Mucosa of descending colon (tissue), 3 donors: ENCODE data around the gene ALPK3. TPM values are rescaled to one million over a fixed set of nuclear protein-coding genes. Genes with fewer than 3 reads are reported as not detected.

Experiments
- ATAC-seq: fragments of 200-7000 bp; cut with Tn5 transposase; one replicate; pipeline ENCODE4 v1.9.1; 2020; ENCODE audit warnings: mild to moderate bottlenecking, moderate library complexity
- DNase-seq, 3 donors: peaks; one replicate each; pipeline ENCODE4 v3.0.0-alpha.2; 2020
- H3K36me3 ChIP-seq: fragments of 200-600 bp; one replicate; pipeline ENCODE4 v1.8.0; 2021; ENCODE audit warnings: low read depth, mild to moderate bottlenecking
- H3K4me1 ChIP-seq: fragments of 200-600 bp; one replicate; pipeline ENCODE4 v1.8.0; 2021; ENCODE audit warnings: low read depth, mild to moderate bottlenecking
- H3K4me3 ChIP-seq: fragments of 200-600 bp; one replicate; pipeline ENCODE4 v1.8.0; 2021; ENCODE audit warnings: mild to moderate bottlenecking
- H3K9me3 ChIP-seq: fragments of 200-600 bp; one replicate; pipeline ENCODE4 v1.8.0; 2021; ENCODE audit warnings: mild to moderate bottlenecking
- intact Hi-C, 2 donors: fragments of 100-400 bp; cut with DNase I in 1 of 2; cut with micrococcal nuclease in 1 of 2; formaldehyde crosslinking; loops; one replicate each; pipeline versions ENCODE4 v1.11.0 to v1.11.1; 2022; cut with DNase I, micrococcal nuclease
- total RNA-seq, 3 donors: library from RNA; stranded (reverse); fragmentation: NEBNext Ultra II Directional in 2 of 3; extraction: Animal tissue kit (Norgen Biotek cat#: 25700) in 2 of 3; gene quantifications; one replicate each; pipeline versions ENCODE4 v1.2.1 to v1.2.4, GENCODE V29; 2021 to 2023
- TF ChIP-seq, protein P1 (sequence below): fragments of 200-600 bp; IDR thresholded peaks from one replicate; pipeline ENCODE4 v1.8.0; 2022; ENCODE audit warnings: antibody characterized with exemption, mild to moderate bottlenecking
- donor health status: DM: no; HTN: no; CAD: no; lungs with moderate emphysema.
- donor health status: DM: no; HTN: no; CAD: no.
- donor health status: DM: no; HTN: yes; CAD: no.

Gene ALPK3
- total RNA-seq, 3 donors from 2014 or later, result 1.3 to 15.3 (median 1.9) TPM

GRCh38 chr15:84909029-84909428 lies 91.9 kb downstream of the ALPK3 start:
- peaks cover 5% of the 10 kb centered on the region for H3K4me1 ChIP-seq
- no peaks in the 10 kb centered on the region for H3K9me3 ChIP-seq
- intact Hi-C loops, result no loop called here
- DNase-seq (no peak), ATAC-seq (no peak)
- TF ChIP-seq, protein P1, sequence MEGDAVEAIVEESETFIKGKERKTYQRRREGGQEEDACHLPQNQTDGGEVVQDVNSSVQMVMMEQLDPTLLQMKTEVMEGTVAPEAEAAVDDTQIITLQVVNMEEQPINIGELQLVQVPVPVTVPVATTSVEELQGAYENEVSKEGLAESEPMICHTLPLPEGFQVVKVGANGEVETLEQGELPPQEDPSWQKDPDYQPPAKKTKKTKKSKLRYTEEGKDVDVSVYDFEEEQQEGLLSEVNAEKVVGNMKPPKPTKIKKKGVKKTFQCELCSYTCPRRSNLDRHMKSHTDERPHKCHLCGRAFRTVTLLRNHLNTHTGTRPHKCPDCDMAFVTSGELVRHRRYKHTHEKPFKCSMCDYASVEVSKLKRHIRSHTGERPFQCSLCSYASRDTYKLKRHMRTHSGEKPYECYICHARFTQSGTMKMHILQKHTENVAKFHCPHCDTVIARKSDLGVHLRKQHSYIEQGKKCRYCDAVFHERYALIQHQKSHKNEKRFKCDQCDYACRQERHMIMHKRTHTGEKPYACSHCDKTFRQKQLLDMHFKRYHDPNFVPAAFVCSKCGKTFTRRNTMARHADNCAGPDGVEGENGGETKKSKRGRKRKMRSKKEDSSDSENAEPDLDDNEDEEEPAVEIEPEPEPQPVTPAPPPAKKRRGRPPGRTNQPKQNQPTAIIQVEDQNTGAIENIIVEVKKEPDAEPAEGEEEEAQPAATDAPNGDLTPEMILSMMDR, result no peak
- H3K36me3 ChIP-seq, result no peaks in the 10 kb centered on the region
- H3K4me3 ChIP-seq, result no peak overlapping the region

DNA sequence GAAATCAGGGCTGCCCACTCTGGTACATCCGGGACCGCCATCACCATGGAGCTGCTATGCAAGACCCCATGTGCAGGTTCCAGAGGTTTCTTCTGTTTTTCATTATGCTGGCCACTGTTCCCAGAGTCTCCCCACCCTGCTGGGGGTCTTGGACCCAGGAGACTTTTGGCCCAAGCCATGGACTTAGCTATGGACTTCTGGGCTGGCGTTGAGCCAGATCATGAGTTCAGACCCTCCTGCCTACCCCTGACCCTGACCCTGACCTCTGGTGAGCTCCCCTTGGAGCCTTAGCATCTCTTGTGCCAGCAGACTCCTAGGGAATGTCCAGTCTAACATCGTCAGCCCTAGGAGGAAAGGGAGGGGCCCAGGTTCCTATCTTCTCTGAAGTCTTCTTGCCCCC lies 92.6 kb downstream of the ALPK3 start:
- H3K36me3 ChIP-seq, result no peaks in the 10 kb centered on the region
- H3K9me3 ChIP-seq, result no peaks in the 10 kb centered on the region
- no peak overlapping the region for H3K4me3 ChIP-seq
- DNase-seq, result no peak
- intact Hi-C loops, result no loop called here
- TF ChIP-seq, protein P1, result no peak
- H3K4me1 ChIP-seq, result peaks cover 5% of the 10 kb centered on the region
- ATAC-seq, result no peak

- TF ChIP-seq, protein P1, result no peak
- ATAC-seq, result peak; percentile 65
- peaks cover 5% of the 10 kb centered on the region for H3K4me1 ChIP-seq
- intact Hi-C loops, result no loop called here
- no peaks in the 10 kb centered on the region for H3K36me3 ChIP-seq
- no peak overlapping the region for H3K4me3 ChIP-seq
- no peak for DNase-seq
- H3K9me3 ChIP-seq, result no peaks in the 10 kb centered on the region
These were observed 93.9 kb downstream of the ALPK3 start for GRCh38 chr15:84910928-84911623.

DNA sequence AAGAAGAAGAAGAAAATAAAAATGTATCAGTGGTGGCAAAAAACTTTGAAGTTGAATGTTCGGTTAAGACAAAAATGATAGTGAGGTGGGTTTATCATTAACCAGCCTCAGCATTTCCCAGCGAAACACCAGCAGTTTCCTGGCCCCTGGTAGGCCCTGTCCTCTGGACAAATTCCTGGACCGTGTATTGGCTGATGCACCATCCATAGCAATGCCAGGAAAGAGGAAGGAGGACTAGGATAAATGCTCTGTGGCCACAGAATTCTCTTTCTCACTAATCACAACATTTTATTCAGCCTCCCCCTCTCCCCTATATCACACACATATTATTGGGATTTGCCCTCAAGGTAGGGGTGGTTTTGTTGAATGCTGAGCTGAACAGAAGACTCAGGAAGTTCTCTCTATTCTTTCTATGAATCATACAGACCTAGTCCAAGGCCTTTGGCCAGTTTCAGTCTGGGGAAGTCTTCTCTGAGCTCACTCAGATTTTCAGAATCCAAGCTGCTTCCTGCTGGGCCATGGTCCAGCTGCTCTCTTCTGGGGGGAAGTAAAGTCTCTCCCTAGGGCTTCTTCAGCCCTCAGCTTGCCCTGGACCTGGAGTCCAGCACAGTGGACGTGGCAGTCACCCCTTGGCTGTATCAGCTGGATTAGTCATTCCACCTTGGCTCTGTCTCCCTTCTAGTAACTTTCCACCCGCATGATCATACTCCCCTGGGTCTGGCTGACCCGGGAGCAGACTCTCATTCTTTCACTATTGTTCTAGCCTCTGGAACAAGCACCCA lies 94.9 kb downstream of the ALPK3 start:
- Histone ChIP-seq H3K9me3 (no peaks in the 10 kb centered on the region), H3K36me3 (no peaks in the 10 kb centered on the region), H3K4me1 (peaks cover 5% of the 10 kb centered on the region), H3K4me3 (no peak overlapping the region)
- peak; percentile 50 to 72 (median 54) for DNase-seq
- TF ChIP-seq, protein P1, result no peak
- intact Hi-C loops, result no loop called here
- peak; percentile 68 for ATAC-seq

DNA sequence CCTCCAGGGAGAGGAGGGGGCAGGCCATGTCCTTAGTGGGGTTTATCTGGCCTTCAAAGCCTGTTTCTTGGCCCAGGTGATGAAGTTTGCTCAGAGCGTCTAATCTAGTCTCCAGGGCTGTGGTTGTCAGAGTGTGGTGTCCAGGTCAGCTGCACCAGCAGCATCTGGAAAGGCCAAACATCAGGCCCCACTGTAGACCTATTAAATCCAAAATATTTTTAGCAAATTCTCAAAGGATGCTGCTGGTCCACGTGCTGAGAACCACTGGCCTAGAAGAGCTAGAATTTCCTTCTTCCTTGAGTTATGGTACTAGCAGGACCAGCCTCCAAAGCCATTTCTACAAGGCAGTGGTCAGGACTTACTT lies 96.2 kb downstream of the ALPK3 start:
- intact Hi-C loops, result no loop called here
- no peaks in the 10 kb centered on the region for H3K36me3 ChIP-seq
- H3K4me3 ChIP-seq, result no peak overlapping the region
- no peak for ATAC-seq
- H3K9me3 ChIP-seq, result no peaks in the 10 kb centered on the region
- no peak for DNase-seq
- TF ChIP-seq, protein P1, result no peak
- peaks cover 5% of the 10 kb centered on the region for H3K4me1 ChIP-seq
